A549 (cell line): ENCODE measurements around the gene HOXD9. TPM values are rescaled to one million over a fixed set of nuclear protein-coding genes. Genes with fewer than 3 reads are reported as not detected.

Source experiments
- ATAC-seq, 2 experiments: fragments of 200-7000 bp in 1 of 2; fragments of >200 bp in 1 of 2; cut with Nextera tagmentation in 1 of 2; cut with Tn5 transposase in 1 of 2; 3 replicates each; pipeline versions ENCODE4 v1.8.0 to v1.9.1; 2018 to 2020; ENCODE audit warnings: mild to moderate bottlenecking in 1 of 2, moderate library complexity in 1 of 2
- CTCF ChIA-PET: fragments of 300-600 bp; sonication (Branson Sonifier 250); formaldehyde crosslinking; extraction: SDS; loops from one replicate; lab custom pipeline; 2021; ENCODE audit warnings: antibody characterized with exemption, inconsistent platforms; lab: Yijun Ruan, JAX
- POLR2A ChIA-PET: fragments of 350-600 bp; formaldehyde crosslinking; extraction: SDS; loops from one replicate; lab custom pipeline; 2021; ENCODE audit warnings: antibody characterized with exemption, inconsistent platforms; lab: Yijun Ruan, JAX
- DNase-seq, 2 experiments: peaks; one replicate each; pipeline versions ENCODE4 v3.0.0 to v3.0.0-alpha.2; 2011 to 2016; ENCODE audit warnings: low read depth in 1 of 2, low spot score in 1 of 2
- FAIRE-seq: peaks from 2 replicates; lab custom pipeline; 2011; peaks lifted over from hg19 to GRCh38; lab: Jason Lieb, UNC
- H3K27ac ChIP-seq, 2 experiments: fragments of >200 bp; sonication (Bioruptor Twin); formaldehyde crosslinking; 3 replicates each; pipeline ENCODE4 v1.5.1; 2016 to 2017
- H3K4me1 ChIP-seq: fragments of >200 bp; sonication (Bioruptor Twin); formaldehyde crosslinking; 3 replicates; pipeline ENCODE4 v1.6.1; 2016
- H3K4me2 ChIP-seq: fragments of >200 bp; sonication (Bioruptor Twin); formaldehyde crosslinking; 3 replicates; pipeline ENCODE4 v1.6.1; 2016
- H3K4me3 ChIP-seq: fragments of >200 bp; sonication (Bioruptor Twin); formaldehyde crosslinking; 3 replicates; pipeline ENCODE4 v1.5.1; 2016
- H3K9me3 ChIP-seq: fragments of >200 bp; sonication (Bioruptor Twin); formaldehyde crosslinking; 3 replicates; pipeline ENCODE4 v1.6.1; 2016
- CHD4 ChIP-seq: fragments of 200-600 bp; sonication (generic); IDR thresholded peaks from 2 replicates; pipeline ENCODE4 v1.6.1; 2016; ENCODE audit warnings: antibody characterized with exemption, mild to moderate bottlenecking, borderline replicate concordance
- ESRRA ChIP-seq: fragments of 150-350 bp; IDR thresholded peaks from 2 replicates; pipeline ENCODE4 v1.6.1; 2014; ENCODE audit warnings: mild to moderate bottlenecking, low read length, borderline replicate concordance
- HOXB13 ChIP-seq: fragments of 250-450 bp; sonication (Bioruptor Pico); IDR thresholded peaks from 2 replicates; pipeline ENCODE4 v1.5.0; 2020; ENCODE audit warnings: low read depth, mild to moderate bottlenecking, moderate library complexity
- KDM1A ChIP-seq: fragments of 200-600 bp; sonication (generic); IDR thresholded peaks from 2 replicates; pipeline ENCODE4 v1.6.1; 2016; ENCODE audit warnings: low read depth, mild to moderate bottlenecking
- KDM5A ChIP-seq: fragments of 200-600 bp; sonication (generic); IDR thresholded peaks from 2 replicates; pipeline ENCODE4 v1.6.1; 2016; ENCODE audit warnings: antibody characterized with exemption, mild to moderate bottlenecking
- MAZ ChIP-seq: fragments of 150-350 bp; IDR thresholded peaks from 2 replicates; pipeline ENCODE4 v1.6.1; 2014; ENCODE audit warnings: antibody characterized with exemption, low read depth, low read length, borderline replicate concordance
- NFE2L2 ChIP-seq: fragments of 150-350 bp; conservative IDR thresholded peaks from 2 replicates; pipeline ENCODE4 v1.6.1; 2014; ENCODE audit warnings: low read length
- RARB ChIP-seq: fragments of 250-450 bp; sonication (Bioruptor Pico); IDR thresholded peaks from 2 replicates; pipeline ENCODE4 v1.8.0; 2021; ENCODE audit warnings: mild to moderate bottlenecking, moderate library complexity
- RCOR1 ChIP-seq: fragments of 150-350 bp; IDR thresholded peaks from 2 replicates; pipeline ENCODE4 v1.6.1; 2014; ENCODE audit warnings: antibody characterized with exemption, low read length, low read depth
- RNF2 ChIP-seq: fragments of 200-600 bp; sonication (generic); IDR thresholded peaks from 2 replicates; pipeline ENCODE4 v1.6.1; 2016; ENCODE audit warnings: low read depth, mild to moderate bottlenecking, antibody characterized with exemption, moderate library complexity, borderline replicate concordance
- ZC3H11A ChIP-seq: fragments of 450-650 bp; IDR thresholded peaks from 2 replicates; pipeline ENCODE4 v1.6.1; 2014; ENCODE audit warnings: antibody characterized with exemption, mild to moderate bottlenecking
- ZFP36 ChIP-seq: fragments of 450-650 bp; IDR thresholded peaks from 2 replicates; pipeline ENCODE4 v1.6.1; 2014; ENCODE audit warnings: borderline replicate concordance; ENCODE audit not compliant: partially characterized antibody
- ZNF302 ChIP-seq: fragments of 250-450 bp; sonication (Bioruptor Pico); IDR thresholded peaks from 2 replicates; pipeline ENCODE4 v1.9.0; 2021; ENCODE audit warnings: inconsistent platforms, mild to moderate bottlenecking, moderate library complexity
- ZSCAN20 ChIP-seq: fragments of 250-450 bp; sonication (Bioruptor Pico); IDR thresholded peaks from 2 replicates; pipeline ENCODE4 v1.8.0; 2022; ENCODE audit warnings: mild to moderate bottlenecking, moderate library complexity
- WGBS: methylation state at CpG from one replicate; pipeline ENCODE4 v1.1.6; 2017; ENCODE audit errors: missing lambda C conversion rate; 5-methylcytosine and 5-hydroxymethylcytosine counted together
- polyA plus RNA-seq, 4 experiments: library from polyadenylated mRNA; depleted of rRNA in 3 of 4; stranded (reverse); fragments of >200 nt; fragmentation: RNase III in 1 of 4; extraction: RNeasy Plus Mini Kit Qiagen cat#74134 plus additional on column Dnase treatment in 1 of 4; gene quantifications; 2 replicates in 3 of 4; 3 replicates in 1 of 4; pipeline ENCODE4 v1.2.3, GENCODE V29; 2011 to 2017
- TF ChIP-seq, protein P1 (sequence below): IDR thresholded peaks from 2 replicates; pipeline ENCODE4 v1.6.1; 2012
- TF ChIP-seq, protein P2 (sequence below): IDR thresholded peaks from 2 replicates; pipeline ENCODE4 v1.6.1; 2012
- TF ChIP-seq, protein P3 (sequence below): fragments of 450-650 bp; IDR thresholded peaks from 2 replicates; pipeline ENCODE4 v1.6.1; 2014; ENCODE audit warnings: antibody characterized with exemption
- TF ChIP-seq, protein P4 (sequence below): fragments of 250-450 bp; sonication (Bioruptor Pico); IDR thresholded peaks from 2 replicates; pipeline ENCODE4 v1.5.0; 2021; ENCODE audit warnings: mild to moderate bottlenecking, moderate library complexity, borderline replicate concordance
- TF ChIP-seq, protein P5 (sequence below): fragments of 250-450 bp; sonication (Bioruptor Pico); IDR thresholded peaks from 2 replicates; pipeline ENCODE4 v1.5.0; 2020; ENCODE audit warnings: low read depth, mild to moderate bottlenecking, moderate library complexity

HOXD9 gene
- polyA plus RNA-seq, 2 of the 4 experiments (the other 2 are of a cell fraction) = 0.45 to 1.0 TPM

DNA sequence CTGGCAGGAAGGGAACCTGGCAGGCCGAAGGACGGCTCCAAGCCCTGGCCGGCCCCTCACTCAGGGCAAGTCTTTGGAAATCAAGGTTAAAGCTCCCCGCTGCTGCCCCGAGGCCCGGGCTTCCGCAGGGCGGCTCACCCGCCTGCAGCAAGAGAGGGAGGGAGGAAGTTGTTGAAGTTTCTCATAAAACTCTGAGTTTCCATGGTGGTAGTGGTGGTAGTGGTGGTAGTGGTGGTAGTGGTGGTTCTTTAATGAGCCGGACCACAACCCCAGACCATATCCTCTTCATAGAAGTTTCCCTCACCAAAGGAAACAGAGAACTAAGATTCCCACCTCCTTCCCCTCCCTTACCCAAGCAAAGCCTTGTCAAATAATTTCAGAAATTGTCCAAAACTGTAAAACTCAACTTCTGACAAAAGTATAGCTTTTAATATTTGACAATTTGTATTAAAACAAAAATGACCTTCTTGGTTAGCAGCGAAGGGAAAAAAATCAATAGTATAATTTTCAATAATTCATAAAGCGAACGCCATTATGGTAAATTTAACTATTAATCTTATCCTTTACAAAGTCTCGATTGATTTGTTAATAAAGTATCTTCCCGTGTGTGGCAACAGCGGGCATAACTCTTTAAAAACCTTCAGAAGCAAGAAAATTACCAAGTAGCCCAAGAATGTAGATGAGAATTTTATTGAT is 7.4 kb upstream of the HOXD9 start:
- no peak overlapping the region for H3K4me3 ChIP-seq
- DNase-seq (no peak), FAIRE-seq (no peak), ATAC-seq (no peak)
- H3K4me2 ChIP-seq = no peak overlapping the region; the same call in 1 of the 3 replicates
- no peak overlapping the region for H3K27ac ChIP-seq
- peaks cover 3% of the 10 kb centered on the region; the same call in 1 of the 3 replicates for H3K4me1 ChIP-seq
- TF ChIP-seq ESRRA (no peak), NFE2L2 (no peak), RCOR1 (no peak), KDM1A (no peak), MAZ (no peak), RNF2 (no peak), RARB (CRISPR knock-in tag) (no peak), KDM5A (no peak), HOXB13 (CRISPR knock-in tag) (no peak), ZSCAN20 (CRISPR knock-in tag) (no peak), ZC3H11A (no peak), ZFP36 (no peak), CHD4 (no peak), ZNF302 (no peak)
- TF ChIP-seq, protein P1, sequence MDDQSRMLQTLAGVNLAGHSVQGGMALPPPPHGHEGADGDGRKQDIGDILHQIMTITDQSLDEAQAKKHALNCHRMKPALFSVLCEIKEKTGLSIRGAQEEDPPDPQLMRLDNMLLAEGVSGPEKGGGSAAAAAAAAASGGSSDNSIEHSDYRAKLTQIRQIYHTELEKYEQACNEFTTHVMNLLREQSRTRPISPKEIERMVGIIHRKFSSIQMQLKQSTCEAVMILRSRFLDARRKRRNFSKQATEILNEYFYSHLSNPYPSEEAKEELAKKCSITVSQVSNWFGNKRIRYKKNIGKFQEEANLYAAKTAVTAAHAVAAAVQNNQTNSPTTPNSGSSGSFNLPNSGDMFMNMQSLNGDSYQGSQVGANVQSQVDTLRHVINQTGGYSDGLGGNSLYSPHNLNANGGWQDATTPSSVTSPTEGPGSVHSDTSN = no peak
- TF ChIP-seq, protein P2, sequence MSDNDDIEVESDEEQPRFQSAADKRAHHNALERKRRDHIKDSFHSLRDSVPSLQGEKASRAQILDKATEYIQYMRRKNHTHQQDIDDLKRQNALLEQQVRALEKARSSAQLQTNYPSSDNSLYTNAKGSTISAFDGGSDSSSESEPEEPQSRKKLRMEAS = no peak
- TF ChIP-seq, protein P3, sequence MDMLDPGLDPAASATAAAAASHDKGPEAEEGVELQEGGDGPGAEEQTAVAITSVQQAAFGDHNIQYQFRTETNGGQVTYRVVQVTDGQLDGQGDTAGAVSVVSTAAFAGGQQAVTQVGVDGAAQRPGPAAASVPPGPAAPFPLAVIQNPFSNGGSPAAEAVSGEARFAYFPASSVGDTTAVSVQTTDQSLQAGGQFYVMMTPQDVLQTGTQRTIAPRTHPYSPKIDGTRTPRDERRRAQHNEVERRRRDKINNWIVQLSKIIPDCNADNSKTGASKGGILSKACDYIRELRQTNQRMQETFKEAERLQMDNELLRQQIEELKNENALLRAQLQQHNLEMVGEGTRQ = no peak
- TF ChIP-seq, protein P4, sequence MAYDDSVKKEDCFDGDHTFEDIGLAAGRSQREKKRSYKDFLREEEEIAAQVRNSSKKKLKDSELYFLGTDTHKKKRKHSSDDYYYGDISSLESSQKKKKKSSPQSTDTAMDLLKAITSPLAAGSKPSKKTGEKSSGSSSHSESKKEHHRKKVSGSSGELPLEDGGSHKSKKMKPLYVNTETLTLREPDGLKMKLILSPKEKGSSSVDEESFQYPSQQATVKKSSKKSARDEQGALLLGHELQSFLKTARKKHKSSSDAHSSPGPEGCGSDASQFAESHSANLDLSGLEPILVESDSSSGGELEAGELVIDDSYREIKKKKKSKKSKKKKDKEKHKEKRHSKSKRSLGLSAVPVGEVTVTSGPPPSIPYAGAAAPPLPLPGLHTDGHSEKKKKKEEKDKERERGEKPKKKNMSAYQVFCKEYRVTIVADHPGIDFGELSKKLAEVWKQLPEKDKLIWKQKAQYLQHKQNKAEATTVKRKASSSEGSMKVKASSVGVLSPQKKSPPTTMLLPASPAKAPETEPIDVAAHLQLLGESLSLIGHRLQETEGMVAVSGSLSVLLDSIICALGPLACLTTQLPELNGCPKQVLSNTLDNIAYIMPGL (CRISPR knock-in tag) = no peak
- TF ChIP-seq, protein P5, sequence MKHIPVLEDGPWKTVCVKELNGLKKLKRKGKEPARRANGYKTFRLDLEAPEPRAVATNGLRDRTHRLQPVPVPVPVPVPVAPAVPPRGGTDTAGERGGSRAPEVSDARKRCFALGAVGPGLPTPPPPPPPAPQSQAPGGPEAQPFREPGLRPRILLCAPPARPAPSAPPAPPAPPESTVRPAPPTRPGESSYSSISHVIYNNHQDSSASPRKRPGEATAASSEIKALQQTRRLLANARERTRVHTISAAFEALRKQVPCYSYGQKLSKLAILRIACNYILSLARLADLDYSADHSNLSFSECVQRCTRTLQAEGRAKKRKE (CRISPR knock-in tag) = no peak
- no peaks in the 10 kb centered on the region for H3K9me3 ChIP-seq
- CTCF ChIA-PET = interaction anchor here (0.6 to 3.6 kb wide), 5 partner anchors 12 to 1034 kb away, joined by 3 to 22 read pairs (median 6); no protein-coding TSS in a partner anchor
- POLR2A ChIA-PET = no interaction called here
- WGBS = 85% methylated on average over 16 of the region's 16 CpGs
